OCI-LY7 (cell line): Measurements from ENCODE around the gene RNF123. TPM values are rescaled to one million over a fixed set of nuclear protein-coding genes. Genes with fewer than 3 reads are reported as not detected.

ENCODE experiments used
- BruUV-seq: library from RNA; stranded (reverse); fragments of 400-500 nt; replicated peaks from 2 replicates; lab custom pipeline; 2021; lab: Mats Ljungman, UMichigan
- CTCF ChIA-PET: fragments of 300-600 bp; sonication (Branson Sonifier 250); formaldehyde crosslinking; loops from one replicate; lab custom pipeline; 2022; ENCODE audit warnings: antibody characterized with exemption; ENCODE audit not compliant: unreplicated experiment; lab: Charles Lee
- POLR2A ChIA-PET: fragments of 300-600 bp; sonication (Branson Sonifier 250); formaldehyde crosslinking; loops from one replicate; lab custom pipeline; 2022; ENCODE audit warnings: antibody characterized with exemption; lab: Charles Lee
- DNase-seq: peaks from one replicate; pipeline ENCODE4 v3.0.0-alpha.2; 2015; ENCODE audit warnings: low spot score
- H2AFZ ChIP-seq: fragments of 200-600 bp; sonication (generic), shearing (Covaris generic); 2 replicates; pipeline ENCODE4 v1.6.1; 2014; ENCODE audit warnings: mild to moderate bottlenecking, antibody characterized with exemption, low read length, moderate library complexity
- H3K27ac ChIP-seq: fragments of 200-600 bp; sonication (generic); 2 replicates; pipeline ENCODE4 v1.5.1; 2014; ENCODE audit warnings: mixed run types, low read depth, mild to moderate bottlenecking, moderate library complexity, low read length, inconsistent platforms; ENCODE audit not compliant: poor library complexity, severe bottlenecking
- H3K36me3 ChIP-seq: fragments of 200-600 bp; sonication (generic); 2 replicates; pipeline ENCODE4 v1.6.1; 2014; ENCODE audit warnings: mild to moderate bottlenecking, antibody characterized with exemption, low read length, moderate library complexity, mixed read lengths; ENCODE audit not compliant: insufficient read depth
- H3K4me1 ChIP-seq: fragments of 200-600 bp; sonication (generic); 2 replicates; pipeline ENCODE4 v1.5.1; 2014; ENCODE audit warnings: mild to moderate bottlenecking, low read length; ENCODE audit not compliant: insufficient read depth, poor library complexity, severe bottlenecking
- H3K4me2 ChIP-seq: fragments of 200-600 bp; sonication (generic); 2 replicates; pipeline ENCODE4 v1.6.1; 2014; ENCODE audit warnings: mild to moderate bottlenecking, low read length
- H3K4me3 ChIP-seq: fragments of 200-600 bp; sonication (generic); 2 replicates; pipeline ENCODE4 v1.5.1; 2014; ENCODE audit warnings: mild to moderate bottlenecking, low read depth, low read length; ENCODE audit not compliant: poor library complexity, severe bottlenecking
- H3K79me2 ChIP-seq: fragments of 200-600 bp; sonication (generic); 2 replicates; pipeline ENCODE4 v1.6.1; 2016; ENCODE audit warnings: low read depth, mild to moderate bottlenecking, low read length, moderate library complexity, mixed read lengths; ENCODE audit not compliant: insufficient read depth
- H3K9me2 ChIP-seq: fragments of 200-600 bp; sonication (generic); 2 replicates; pipeline ENCODE4 v1.6.1; 2016; ENCODE audit warnings: mild to moderate bottlenecking, low read length, mixed read lengths; ENCODE audit not compliant: insufficient read depth
- H3K9me3 ChIP-seq: fragments of 200-600 bp; sonication (generic); 2 replicates; pipeline ENCODE4 v1.6.1; 2014; ENCODE audit warnings: mild to moderate bottlenecking, mixed run types, low read length, mixed read lengths
- H4K20me1 ChIP-seq: fragments of 200-600 bp; sonication (generic); 2 replicates; pipeline ENCODE4 v1.6.1; 2014; ENCODE audit warnings: mild to moderate bottlenecking, antibody characterized with exemption, low read length, moderate library complexity, mixed read lengths; ENCODE audit not compliant: insufficient read depth
- CTCF ChIP-seq: fragments of 200-600 bp; sonication (generic); conservative IDR thresholded peaks from 2 replicates; pipeline ENCODE4 v1.5.1; 2014; ENCODE audit warnings: mild to moderate bottlenecking, antibody characterized with exemption, low read length, moderate library complexity, mixed read lengths
- EZH2phosphoT487 ChIP-seq: fragments of 200-600 bp; sonication (generic); IDR thresholded peaks from 2 replicates; pipeline ENCODE4 v1.6.1; 2018; ENCODE audit warnings: low read depth, borderline replicate concordance, mild to moderate bottlenecking, mixed run types, antibody characterized with exemption, low read length, moderate library complexity, mixed read lengths
- intact Hi-C: fragments of 100-400 bp; cut with micrococcal nuclease; formaldehyde crosslinking; loops from one replicate; pipeline ENCODE4 v1.10.0; 2022; ENCODE audit not compliant: unreplicated experiment
- total RNA-seq, 2 experiments: library from RNA; depleted of rRNA in 1 of 2; stranded (reverse); fragments of >200 nt in 1 of 2; shearing (Covaris generic) in 1 of 2; gene quantifications; 2 replicates each; pipeline ENCODE4 v1.2.3, GENCODE V29; 2014 to 2022

Gene RNF123
- total RNA-seq, 2 experiments from 2014 or later: 20.8 to 48.4 TPM

GRCh38 chr3:49701388-49702077 lies 12.2 kb downstream of the RNF123 start:
- TF ChIP-seq CTCF (peak; percentile 68), EZH2phosphoT487 (no peak)
- Histone ChIP-seq H3K4me2 (no peak overlapping the region), H2AFZ (no peak overlapping the region), H3K4me3 (no peak overlapping the region), H3K9me2 (no peaks in the 10 kb centered on the region), H4K20me1 (no peaks in the 10 kb centered on the region), H3K9me3 (no peaks in the 10 kb centered on the region), H3K36me3 (peaks cover 11% of the 10 kb centered on the region; the same call in 1 of the 2 replicates), H3K79me2 (no peaks in the 10 kb centered on the region), H3K4me1 (no peaks in the 10 kb centered on the region), H3K27ac (no peak overlapping the region)
- intact Hi-C loops: loop anchor here (5.0 kb wide), 1 partner anchor 206 kb away; no protein-coding TSS in a partner anchor
- CTCF ChIA-PET: no interaction called here
- DNase-seq: peak; percentile 27
- POLR2A ChIA-PET: interaction anchor here (0.6 kb wide), 2 partner anchors 10 to 186 kb away, joined by 3 read pairs; no protein-coding TSS in a partner anchor
- no TSS peak for BruUV-seq

- H3K4me2 ChIP-seq: no peak overlapping the region
- H3K4me3 ChIP-seq: no peak overlapping the region
- BruUV-seq: no TSS peak
- TF ChIP-seq EZH2phosphoT487 (no peak), CTCF (no peak)
- H2AFZ ChIP-seq: no peak overlapping the region
- no peaks in the 10 kb centered on the region for H3K79me2 ChIP-seq
- ChIA-PET POLR2A (no interaction called here), CTCF (no interaction called here)
- H4K20me1 ChIP-seq: no peaks in the 10 kb centered on the region
- H3K27ac ChIP-seq: no peak overlapping the region
- intact Hi-C loops: loop anchor here (1.0 to 5.0 kb wide), 3 partner anchors 17 to 205 kb away; partner anchors contain the start of gene AMIGO3
- H3K4me1 ChIP-seq: no peaks in the 10 kb centered on the region
- H3K9me3 ChIP-seq: no peaks in the 10 kb centered on the region
- no peaks in the 10 kb centered on the region for H3K9me2 ChIP-seq
- no peak for DNase-seq
- peaks cover 11% of the 10 kb centered on the region; the same call in 1 of the 2 replicates for H3K36me3 ChIP-seq
Observed at GRCh38 chr3:49702672-49703071, 13.3 kb downstream of the RNF123 start.

GRCh38 chr3:49703443-49703927 lies 14.1 kb downstream of the RNF123 start:
- ChIA-PET POLR2A (interaction anchor here (0.6 kb wide), 1 partner anchor 119 kb away, joined by 4 read pairs; no protein-coding TSS in a partner anchor), CTCF (no interaction called here)
- H3K4me1 ChIP-seq: no peaks in the 10 kb centered on the region
- H3K36me3 ChIP-seq: peaks cover 11% of the 10 kb centered on the region; the same call in 1 of the 2 replicates
- intact Hi-C loops: loop anchor here (1.0 to 5.0 kb wide), 3 partner anchors 16 to 204 kb away; partner anchors contain the start of gene AMIGO3
- peak; percentile 76 for DNase-seq
- H3K4me2 ChIP-seq: no peak overlapping the region
- H3K9me3 ChIP-seq: no peaks in the 10 kb centered on the region
- H3K9me2 ChIP-seq: no peaks in the 10 kb centered on the region
- no peaks in the 10 kb centered on the region for H3K79me2 ChIP-seq
- H3K4me3 ChIP-seq: no peak overlapping the region
- TF ChIP-seq CTCF (peak; percentile 81), EZH2phosphoT487 (no peak)
- no TSS peak for BruUV-seq
- no peaks in the 10 kb centered on the region for H4K20me1 ChIP-seq
- no peak overlapping the region for H2AFZ ChIP-seq
- no peak overlapping the region for H3K27ac ChIP-seq
